Cardiac muscle cell (in vitro differentiated cells and primary cell): ENCODE results near the gene CACNA2D2. TPM values are rescaled to one million over a fixed set of nuclear protein-coding genes. Genes with fewer than 3 reads are reported as not detected.
A peak's percentile ranks its signal among the peaks of the same experiment; 100 is the strongest.

ENCODE experiments used
- DNase-seq, 2 donors: peaks; one replicate each; pipeline versions ENCODE4 v3.0.0 to v3.0.0-alpha.2; 2010 to 2017; ENCODE audit warnings: low read depth in 1 of 2, low spot score in 1 of 2
- H3K27ac ChIP-seq: fragments of 200-600 bp; sonication (generic); 2 replicates; pipeline ENCODE4 v1.5.1; 2016
- H3K27me3 ChIP-seq: fragments of 200-600 bp; sonication (generic); 2 replicates; pipeline ENCODE4 v1.6.0; 2016; ENCODE audit warnings: control low read depth
- H3K36me3 ChIP-seq: fragments of 200-600 bp; sonication (generic); 2 replicates; pipeline ENCODE4 v1.5.1; 2016; ENCODE audit warnings: control low read depth
- H3K4me1 ChIP-seq: fragments of 200-600 bp; sonication (generic); 2 replicates; pipeline ENCODE4 v1.8.1; 2017; ENCODE audit warnings: low read depth, mild to moderate bottlenecking, mixed run types
- H3K4me3 ChIP-seq: fragments of 200-600 bp; sonication (generic); 2 replicates; pipeline ENCODE4 v1.5.1; 2016; ENCODE audit warnings: mild to moderate bottlenecking
- H3K9me3 ChIP-seq: fragments of 200-600 bp; sonication (generic); 2 replicates; pipeline ENCODE4 v1.5.1; 2017; ENCODE audit warnings: low read depth, mild to moderate bottlenecking, control low read depth
- CTCF ChIP-seq: IDR thresholded peaks from 2 replicates; pipeline ENCODE4 v1.5.1; 2012; ENCODE audit warnings: low read depth, mild to moderate bottlenecking, low read length
- polyA plus RNA-seq: library from polyadenylated mRNA; unstranded; fragments of >200 nt; fragmentation: Nextera tagmentation; extraction: Ambion mirVana; gene quantifications from 2 replicates; pipeline ENCODE4 v1.2.1, GENCODE V29; 2016
- total RNA-seq: library from RNA; depleted of rRNA; stranded (reverse); fragments of >200 nt; gene quantifications from 2 replicates; pipeline ENCODE4 v1.2.3, GENCODE V29; 2016

Gene CACNA2D2
- total and polyA plus RNA-seq, 2 experiments from 2014 or later, result 5.4 to 8.7 TPM

DNA sequence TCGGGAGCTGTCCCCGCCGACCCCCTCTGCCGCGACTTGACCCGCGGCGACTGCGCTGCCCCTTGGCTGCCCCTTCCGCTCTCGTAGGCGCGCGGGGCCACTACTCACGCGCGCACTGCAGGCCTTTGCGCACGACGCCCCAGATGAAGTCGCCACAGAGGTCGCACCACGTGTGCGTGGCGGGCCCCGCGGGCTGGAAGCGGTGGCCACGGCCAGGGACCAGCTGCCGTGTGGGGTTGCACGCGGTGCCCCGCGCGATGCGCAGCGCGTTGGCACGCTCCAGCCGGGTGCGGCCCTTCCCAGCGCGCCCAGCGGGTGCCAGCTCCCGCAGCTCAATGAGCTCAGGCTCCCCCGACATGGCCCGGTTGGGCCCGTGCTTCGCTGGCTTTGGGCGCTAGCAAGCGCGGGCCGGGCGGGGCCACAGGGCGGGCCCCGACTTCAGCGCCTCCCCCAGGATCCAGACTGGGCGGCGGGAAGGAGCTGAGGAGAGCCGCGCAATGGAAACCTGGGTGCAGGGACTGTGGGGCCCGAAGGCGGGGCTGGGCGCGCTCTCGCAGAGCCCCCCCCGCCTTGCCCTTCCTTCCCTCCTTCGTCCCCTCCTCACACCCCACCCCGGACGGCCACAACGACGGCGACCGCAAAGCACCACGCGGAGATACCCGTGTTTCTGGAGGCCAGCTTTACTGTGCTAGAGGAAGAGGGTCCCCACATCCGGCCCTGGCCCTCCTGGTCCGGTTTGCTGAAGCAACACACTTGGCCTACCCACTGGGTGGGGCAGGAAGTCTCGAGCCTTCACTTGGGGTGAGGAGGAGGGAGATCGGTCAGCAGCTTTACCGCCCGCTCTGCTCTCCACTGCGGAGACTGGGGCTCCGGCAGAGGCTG lies 162.7 kb downstream of the CACNA2D2 start, which contains the start of gene RASSF1:
Gene RASSF1 (minus strand): TSS at position 389 of the 882 bp plus-strand sequence. CDS start 31 bp downstream, at position 358.
- DNase-seq, result peak in 1 of 2 donors; percentile 69
- no peak within 1 kb of the TSS for H3K4me3 ChIP-seq
- no peak for TF ChIP-seq CTCF
- H3K36me3 ChIP-seq, result no peaks in the 10 kb centered on the region
- H3K4me1 ChIP-seq, result peaks cover 14% of the 10 kb centered on the region
- H3K9me3 ChIP-seq, result no peaks in the 10 kb centered on the region
- H3K27me3 ChIP-seq, result peaks cover 61% of the 10 kb centered on the region
- no peak within 1 kb of the TSS for H3K27ac ChIP-seq

DNA sequence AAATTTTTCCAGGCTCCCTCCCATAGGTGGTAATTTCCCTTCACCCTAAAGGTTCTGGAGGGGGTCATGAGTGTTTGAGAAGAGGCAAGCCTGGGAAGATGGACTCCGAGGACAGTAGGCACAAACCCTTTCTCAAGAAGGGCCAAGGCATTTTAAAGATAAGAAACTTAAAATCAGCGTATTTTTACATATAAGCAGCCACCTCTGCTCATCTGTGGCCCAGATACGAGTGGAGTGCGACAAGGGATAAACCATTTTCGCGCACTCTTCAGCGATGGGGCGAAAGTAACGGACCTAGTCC lies 163.3 kb downstream of the CACNA2D2 start:
- H3K27me3 ChIP-seq, result peaks cover 56% of the 10 kb centered on the region
- no peak overlapping the region for H3K27ac ChIP-seq

DNA sequence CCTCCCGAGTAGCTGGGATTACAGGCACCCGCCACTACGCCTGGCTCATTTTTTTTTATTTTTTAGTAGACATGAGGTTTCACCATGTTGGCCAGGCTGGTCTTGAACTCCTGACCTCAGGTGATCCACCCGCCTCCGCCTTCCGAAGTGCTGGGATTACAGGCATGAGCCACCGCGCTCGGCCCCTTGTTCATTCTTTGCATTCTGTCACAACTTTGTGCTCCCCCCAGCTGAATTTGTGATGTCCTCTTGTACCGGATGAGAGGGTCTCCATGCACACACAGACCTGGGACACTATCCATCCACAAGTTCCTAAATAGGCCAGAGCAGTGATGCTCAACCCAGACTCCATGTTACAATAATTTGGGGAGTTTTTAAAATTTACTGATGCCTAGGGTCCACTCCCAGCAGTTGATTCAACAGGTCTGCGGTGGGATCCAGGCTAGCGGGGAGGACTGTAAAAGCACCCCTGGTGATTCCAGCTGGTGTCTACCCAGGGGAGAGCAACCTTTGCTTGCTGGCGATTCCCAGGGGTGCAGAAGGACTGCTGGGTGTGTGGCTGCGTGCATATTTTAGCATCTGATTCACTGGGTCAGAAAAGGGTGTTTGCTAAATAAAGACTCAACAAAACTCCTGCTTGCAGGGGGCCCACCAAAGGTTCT lies 163.8 kb downstream of the CACNA2D2 start:
- no peak overlapping the region for H3K4me3 ChIP-seq
- peaks cover 52% of the 10 kb centered on the region for H3K27me3 ChIP-seq
- H3K4me1 ChIP-seq, result peaks cover 11% of the 10 kb centered on the region

More for the DNA sequence above, 163.3 kb downstream of the CACNA2D2 start:
- no peak for TF ChIP-seq CTCF
- no peaks in the 10 kb centered on the region for H3K9me3 ChIP-seq
- H3K36me3 ChIP-seq, result no peaks in the 10 kb centered on the region
- DNase-seq, result no peak
- peaks cover 11% of the 10 kb centered on the region for H3K4me1 ChIP-seq
- H3K4me3 ChIP-seq, result no peak overlapping the region

GRCh38 chr3:50338965-50339364 lies 164.5 kb downstream of the CACNA2D2 start:
- TF ChIP-seq CTCF, result no peak
- no peak overlapping the region for H3K4me3 ChIP-seq
- no peak overlapping the region for H3K27ac ChIP-seq
- H3K27me3 ChIP-seq, result peaks cover 47% of the 10 kb centered on the region
- H3K36me3 ChIP-seq, result no peaks in the 10 kb centered on the region
- H3K4me1 ChIP-seq, result peaks cover 11% of the 10 kb centered on the region
- no peak for DNase-seq
- no peaks in the 10 kb centered on the region for H3K9me3 ChIP-seq

More for the DNA sequence above, 163.8 kb downstream of the CACNA2D2 start:
- Histone ChIP-seq H3K36me3 (no peaks in the 10 kb centered on the region), H3K9me3 (no peaks in the 10 kb centered on the region), H3K27ac (no peak overlapping the region)
- TF ChIP-seq CTCF, result no peak
- peak in 1 of 2 donors; percentile 52 for DNase-seq

DNA sequence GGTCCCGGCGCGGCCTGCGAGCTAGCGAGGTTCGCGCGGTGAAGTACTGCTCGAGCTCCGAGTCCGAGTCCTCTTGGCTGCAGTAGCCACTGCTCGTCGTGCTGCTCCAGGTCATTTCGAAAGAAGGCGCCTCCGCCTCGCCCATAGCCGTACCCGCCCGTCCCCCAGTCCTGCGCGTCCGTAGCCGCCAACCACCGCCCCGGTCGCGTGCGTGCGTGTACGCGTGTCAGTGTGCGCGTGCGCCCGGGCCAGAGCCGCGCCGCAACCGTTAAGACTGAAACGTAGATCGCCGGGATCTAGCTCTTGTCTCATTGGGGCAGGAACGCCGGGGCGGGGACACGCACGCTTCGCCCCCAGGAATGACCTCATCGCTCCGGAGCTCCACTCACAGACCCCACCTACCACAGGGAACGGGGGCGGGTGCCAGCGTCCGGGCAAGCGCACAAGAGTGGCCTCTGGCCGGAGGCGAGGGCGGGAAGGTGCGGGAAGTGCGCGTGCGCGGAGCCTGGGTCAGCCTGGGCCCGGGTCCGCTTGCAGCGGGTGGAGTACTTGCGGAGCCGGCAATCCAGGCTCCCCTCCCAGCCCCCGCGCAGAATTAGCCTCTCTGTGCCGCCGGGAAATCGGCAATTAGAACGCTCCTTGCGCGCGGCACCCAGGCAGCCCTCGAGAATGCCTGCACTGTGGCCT lies 166.1 kb downstream of the CACNA2D2 start:
- H3K27ac ChIP-seq, result peak overlapping the region; percentile 87
- H3K27me3 ChIP-seq, result peaks cover 31% of the 10 kb centered on the region
- no peaks in the 10 kb centered on the region for H3K9me3 ChIP-seq
- peak overlapping the region; percentile 59 for H3K4me3 ChIP-seq
- peaks cover 11% of the 10 kb centered on the region for H3K4me1 ChIP-seq
- H3K36me3 ChIP-seq, result no peaks in the 10 kb centered on the region
- peak; percentile 100 for DNase-seq
- no peak for TF ChIP-seq CTCF
